ENCODE measurements around the gene DSTN.

DNA sequence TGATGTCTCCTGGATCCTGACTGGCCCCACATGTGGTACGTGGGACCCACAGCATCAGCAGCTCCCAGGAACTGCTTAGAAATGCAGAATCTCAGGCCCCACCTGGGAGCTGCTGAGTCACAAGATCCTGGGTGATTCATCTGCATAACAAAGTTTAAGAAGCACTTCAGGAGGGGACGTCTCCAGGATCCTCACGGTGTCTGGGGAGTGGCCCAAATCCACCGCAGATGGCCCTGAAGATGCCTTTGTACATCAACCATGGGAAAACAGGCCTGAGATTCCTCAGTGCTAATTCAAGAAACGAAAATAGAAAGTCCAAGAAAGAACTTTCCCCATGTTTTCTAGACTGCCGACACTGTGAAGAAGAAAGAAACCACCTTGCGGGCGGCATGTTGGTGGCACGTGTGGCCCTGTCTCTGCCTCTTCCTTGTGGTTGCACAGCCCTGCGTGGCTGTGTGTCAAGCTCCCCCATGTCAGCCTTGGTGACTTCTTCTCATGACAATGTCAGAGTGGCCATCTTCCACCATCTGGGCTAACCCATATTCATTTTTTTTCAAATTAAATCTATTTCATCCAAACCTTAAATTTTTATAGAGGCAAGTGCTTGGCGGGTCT is 86.1 kb downstream of the DSTN start:
- TF ChIP-seq, protein P1, sequence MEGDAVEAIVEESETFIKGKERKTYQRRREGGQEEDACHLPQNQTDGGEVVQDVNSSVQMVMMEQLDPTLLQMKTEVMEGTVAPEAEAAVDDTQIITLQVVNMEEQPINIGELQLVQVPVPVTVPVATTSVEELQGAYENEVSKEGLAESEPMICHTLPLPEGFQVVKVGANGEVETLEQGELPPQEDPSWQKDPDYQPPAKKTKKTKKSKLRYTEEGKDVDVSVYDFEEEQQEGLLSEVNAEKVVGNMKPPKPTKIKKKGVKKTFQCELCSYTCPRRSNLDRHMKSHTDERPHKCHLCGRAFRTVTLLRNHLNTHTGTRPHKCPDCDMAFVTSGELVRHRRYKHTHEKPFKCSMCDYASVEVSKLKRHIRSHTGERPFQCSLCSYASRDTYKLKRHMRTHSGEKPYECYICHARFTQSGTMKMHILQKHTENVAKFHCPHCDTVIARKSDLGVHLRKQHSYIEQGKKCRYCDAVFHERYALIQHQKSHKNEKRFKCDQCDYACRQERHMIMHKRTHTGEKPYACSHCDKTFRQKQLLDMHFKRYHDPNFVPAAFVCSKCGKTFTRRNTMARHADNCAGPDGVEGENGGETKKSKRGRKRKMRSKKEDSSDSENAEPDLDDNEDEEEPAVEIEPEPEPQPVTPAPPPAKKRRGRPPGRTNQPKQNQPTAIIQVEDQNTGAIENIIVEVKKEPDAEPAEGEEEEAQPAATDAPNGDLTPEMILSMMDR (conservative IDR thresholded peaks at IDR 0.05; ENCODE audit: low read length), result no peak
- TF ChIP-seq EZH2phosphoT487 (IDR thresholded peaks at IDR 0.05; ENCODE audit: borderline replicate concordance, low read depth, low read length), result no peak

All from OCI-LY7 (cell line).